Endodermal cell (in vitro differentiated cells): ENCODE measurements around the gene CADM1. TPM values are rescaled to one million over a fixed set of nuclear protein-coding genes. Genes with fewer than 3 reads are reported as not detected.

ENCODE experiments used
- DNase-seq: peaks from one replicate; pipeline ENCODE4 v3.0.0-alpha.2; 2017
- H3K27ac ChIP-seq: 2 replicates; pipeline ENCODE4 v1.5.1; 2013; ENCODE audit warnings: mild to moderate bottlenecking, low read depth, low read length, moderate library complexity
- H3K27me3 ChIP-seq: 2 replicates; pipeline ENCODE4 v1.6.1; 2013; ENCODE audit warnings: mild to moderate bottlenecking, low read length, moderate library complexity; ENCODE audit not compliant: insufficient read depth, control insufficient read depth, poor library complexity, severe bottlenecking
- H3K36me3 ChIP-seq: 2 replicates; pipeline ENCODE4 v1.7.0; 2013; ENCODE audit warnings: mild to moderate bottlenecking, low read length, moderate library complexity; ENCODE audit not compliant: control insufficient read depth, insufficient read depth
- H3K4me1 ChIP-seq: one replicate; pipeline ENCODE4 v1.7.0; 2013; ENCODE audit warnings: low read length; ENCODE audit not compliant: control insufficient read depth, insufficient read depth
- H3K4me3 ChIP-seq: 2 replicates; pipeline ENCODE4 v1.5.1; 2013; ENCODE audit warnings: mild to moderate bottlenecking, low read length, moderate library complexity
- H3K9ac ChIP-seq: 2 replicates; pipeline ENCODE4 v1.6.1; 2013; ENCODE audit warnings: mild to moderate bottlenecking, low read length, moderate library complexity; ENCODE audit not compliant: poor library complexity, severe bottlenecking; ENCODE audit errors: extremely low read depth
- H3K9me3 ChIP-seq: 2 replicates; pipeline ENCODE4 v1.6.1; 2013; ENCODE audit warnings: mild to moderate bottlenecking, low read length, moderate library complexity; ENCODE audit not compliant: control insufficient read depth
- H3K27ac Mint-ChIP-seq: 2 replicates; pipeline ENCODE4 v1.8.0; 2020; ENCODE audit warnings: mixed read lengths
- H3K27me3 Mint-ChIP-seq: 2 replicates; pipeline ENCODE4 v1.8.0; 2021; ENCODE audit warnings: mild to moderate bottlenecking, mixed read lengths; ENCODE audit not compliant: insufficient read depth
- H3K36me3 Mint-ChIP-seq: 2 replicates; pipeline ENCODE4 v1.8.0; 2020; ENCODE audit warnings: low read depth, mixed read lengths
- H3K4me1 Mint-ChIP-seq: 2 replicates; pipeline ENCODE4 v1.8.0; 2020; ENCODE audit warnings: mixed read lengths
- H3K4me3 Mint-ChIP-seq: 2 replicates; pipeline ENCODE4 v1.8.0; 2020; ENCODE audit warnings: mild to moderate bottlenecking, moderate library complexity, mixed read lengths
- H3K9me3 Mint-ChIP-seq: 2 replicates; pipeline ENCODE4 v1.8.0; 2020; ENCODE audit warnings: mild to moderate bottlenecking, mixed read lengths
- CTCF ChIP-seq: fragments of 200-600 bp; sonication (generic); conservative IDR thresholded peaks from 2 replicates; pipeline ENCODE4 v1.5.0; 2021; ENCODE audit warnings: antibody characterized with exemption, mild to moderate bottlenecking
- WGBS, 2 experiments: methylation state at CpG; one replicate each; pipeline versions ENCODE4 v1.1.5 to v1.1.7; 2013; ENCODE audit warnings: missing lambda C conversion rate in 2 of 2, mixed read lengths in 1 of 2; ENCODE audit not compliant: insufficient coverage in 1 of 2, insufficient read length in 1 of 2; 5-methylcytosine and 5-hydroxymethylcytosine counted together
- total RNA-seq, 2 donors: library from RNA; stranded (reverse); fragmentation: NEBNext Ultra II Directional in 1 of 2; extraction: Animal tissue kit (Norgen Biotek cat#: 25700) in 1 of 2; gene quantifications; 2 replicates in 1 of 2; 3 replicates in 1 of 2; pipeline ENCODE4 v1.2.1, GENCODE V29; 2021

The CADM1 gene
- total RNA-seq, 2 donors from 2014 or later = 76.3 to 88.2 TPM

- no peak for TF ChIP-seq CTCF
- Mint-ChIP-seq H3K4me3 (no peak overlapping the region), H3K27ac (no peak overlapping the region), H3K36me3 (no peaks in the 10 kb centered on the region), H3K4me1 (peaks cover 76% of the 10 kb centered on the region), H3K9me3 (no peaks in the 10 kb centered on the region), H3K27me3 (no peaks in the 10 kb centered on the region)
- H3K36me3 ChIP-seq = no peaks in the 10 kb centered on the region
- no peak overlapping the region for H3K9ac ChIP-seq
- peaks cover 20% of the 10 kb centered on the region for H3K4me1 ChIP-seq
- no peaks in the 10 kb centered on the region for H3K9me3 ChIP-seq
- no peak overlapping the region for H3K27ac ChIP-seq
- no peak for DNase-seq
- WGBS, 2 experiments = 94 to 100% methylated on average over 1 of the region's 1 CpG
- H3K27me3 ChIP-seq = no peaks in the 10 kb centered on the region
- H3K4me3 ChIP-seq = no peak overlapping the region
Measured at GRCh38 chr11:115460512-115460911, 43.7 kb downstream of the CADM1 start.

GRCh38 chr11:115459563-115459962 is 44.7 kb downstream of the CADM1 start:
- no peaks in the 10 kb centered on the region for H3K36me3 Mint-ChIP-seq
- Histone ChIP-seq H3K4me3 (no peak overlapping the region), H3K27me3 (no peaks in the 10 kb centered on the region), H3K36me3 (no peaks in the 10 kb centered on the region), H3K4me1 (peaks cover 25% of the 10 kb centered on the region), H3K9ac (no peak overlapping the region), H3K27ac (no peak overlapping the region), H3K9me3 (no peaks in the 10 kb centered on the region)
- H3K4me1 Mint-ChIP-seq = peaks cover 78% of the 10 kb centered on the region
- no peaks in the 10 kb centered on the region for H3K9me3 Mint-ChIP-seq
- H3K27ac Mint-ChIP-seq = no peak overlapping the region
- DNase-seq = no peak
- TF ChIP-seq CTCF = no peak
- H3K27me3 Mint-ChIP-seq = no peaks in the 10 kb centered on the region
- no peak overlapping the region for H3K4me3 Mint-ChIP-seq

- Mint-ChIP-seq H3K4me1 (peaks cover 78% of the 10 kb centered on the region), H3K9me3 (no peaks in the 10 kb centered on the region), H3K27me3 (no peaks in the 10 kb centered on the region), H3K4me3 (no peak overlapping the region), H3K27ac (no peak overlapping the region), H3K36me3 (no peaks in the 10 kb centered on the region)
- H3K36me3 ChIP-seq = no peaks in the 10 kb centered on the region
- WGBS, 2 experiments = 93 to 100% methylated on average over 3 to 4 of the region's 4 CpGs
- no peaks in the 10 kb centered on the region for H3K9me3 ChIP-seq
- H3K27me3 ChIP-seq = no peaks in the 10 kb centered on the region
- no peak for DNase-seq
- H3K27ac ChIP-seq = no peak overlapping the region
- TF ChIP-seq CTCF = no peak
- H3K9ac ChIP-seq = no peak overlapping the region
- H3K4me3 ChIP-seq = no peak overlapping the region
- H3K4me1 ChIP-seq = peaks cover 25% of the 10 kb centered on the region
Measured at GRCh38 chr11:115458877-115459276, 45.3 kb downstream of the CADM1 start.
